ENCODE data around the gene ATP2A3. TPM values are rescaled to one million over a fixed set of nuclear protein-coding genes. Genes with fewer than 3 reads are reported as not detected.
A peak's percentile ranks its signal among the peaks of the same experiment; 100 is the strongest.

Gene ATP2A3
- total and polyA plus RNA-seq, 2 donors (not counting 3 experiments of a cell fraction or from before 2014, with no cell fraction given) = 0.37 to 0.55 TPM

DNA sequence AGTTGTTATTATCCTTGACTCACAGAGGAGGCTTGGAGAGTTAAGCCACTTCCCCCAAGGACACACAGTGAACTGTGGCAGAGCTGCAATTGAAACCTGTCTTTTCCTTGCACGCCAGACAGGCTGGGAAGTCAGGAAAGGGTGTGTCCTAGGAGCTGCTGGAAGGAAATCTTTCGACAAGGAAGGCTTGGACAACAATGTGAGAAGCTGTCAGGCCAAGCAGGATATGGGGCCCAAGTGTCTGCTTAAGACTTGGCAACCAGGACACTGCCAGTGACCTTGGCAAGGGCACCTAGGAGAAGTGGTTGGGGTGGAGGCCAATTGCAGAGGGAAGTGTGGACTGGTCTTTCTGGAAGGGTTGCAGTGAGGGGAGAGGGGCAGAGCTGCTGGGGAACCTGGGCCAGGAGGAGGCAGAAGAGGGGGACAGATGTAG is 69.3 kb downstream of the ATP2A3 start:
- H3K4me1 ChIP-seq (ENCODE audit: control insufficient read depth, extremely low read depth, insufficient read depth, low read length) = peaks cover 37% of the 10 kb centered on the region
- CTCF ChIA-PET = interaction anchor here (0.7 to 9.2 kb wide), 4 partner anchors 18 to 129 kb away, joined by 3 to 82 read pairs (median 16); partner anchors contain the start of gene NCBP3
- no peak for TF ChIP-seq MYC (IDR thresholded peaks at IDR 0.05; ENCODE audit: low read depth, low read length)
- TF ChIP-seq FOS (IDR thresholded peaks at IDR 0.05; ENCODE audit: borderline replicate concordance, insufficient read depth, low read length) = no peak
- no peak for TF ChIP-seq EZH2 (IDR thresholded peaks at IDR 0.05; ENCODE audit: borderline replicate concordance, low read depth, low read length, severe bottlenecking)
- TF ChIP-seq CTCF (IDR thresholded peaks at IDR 0.05; ENCODE audit: extremely low read depth in 1 of 2, insufficient read depth in 1 of 2, low read depth in 1 of 2, low read length in 2 of 2) = no peak
- no peak for TF ChIP-seq POLR2AphosphoS5 (IDR thresholded peaks at IDR 0.05; ENCODE audit: insufficient read depth, low read depth, low read length)
- no peak for TF ChIP-seq MAX (IDR thresholded peaks at IDR 0.05; ENCODE audit: insufficient read depth, insufficient read length)
- no peak for TF ChIP-seq POLR2A (IDR thresholded peaks at IDR 0.05; ENCODE audit: low read depth, low read length)
- no peak for TF ChIP-seq GATA2 (IDR thresholded peaks at IDR 0.05; ENCODE audit: insufficient read depth, insufficient read length, low read depth, low read length)
- no peak for TF ChIP-seq JUN (IDR thresholded peaks at IDR 0.05; ENCODE audit: borderline replicate concordance, insufficient read depth, insufficient read length, low read depth)

More for the DNA sequence above, 69.3 kb downstream of the ATP2A3 start:
- dilution Hi-C loops (cut with MboI; ENCODE audit: extremely low pct_ligation_motif_present, low sequenced_read_pairs) (no loop called here), intact Hi-C loops (cut with micrococcal nuclease) (no loop called here)
- POLR2A ChIA-PET = no interaction called here
- Histone ChIP-seq H3K27ac (ENCODE audit: insufficient read depth, low read depth, low read length) (no peak overlapping the region), H3K9me1 (replicated peaks; ENCODE audit: control insufficient read depth, extremely low read depth, insufficient read depth, low read length) (no peaks in the 10 kb centered on the region), H3K4me3 (replicated peaks in 1 of 3; ENCODE audit: insufficient read depth in 1 of 3, low read depth in 1 of 3, low read length in 3 of 3) (no peak overlapping the region), H2AFZ (ENCODE audit: low read depth, low read length) (peak overlapping the region; percentile 41), H3K36me3 (ENCODE audit: control insufficient read depth in 2 of 2, extremely low read depth in 1 of 2, insufficient read depth in 2 of 2, low read length in 2 of 2) (no peaks in the 10 kb centered on the region), H3K9me3 (replicated peaks; ENCODE audit: control insufficient read depth, insufficient read depth, low read length) (no peaks in the 10 kb centered on the region), H3K4me2 (ENCODE audit: insufficient read depth, low read length) (no peak overlapping the region), H4K20me1 (replicated peaks; ENCODE audit: control insufficient read depth, extremely low read depth, insufficient read depth, low read length) (no peaks in the 10 kb centered on the region), H3K27me3 (ENCODE audit: control insufficient read depth in 2 of 2, insufficient read depth in 2 of 2, low read length in 2 of 2) (no peaks in the 10 kb centered on the region), H3K79me2 (ENCODE audit: control insufficient read depth, insufficient read depth, low read length) (peaks cover 5% of the 10 kb centered on the region), H3K9ac (replicated peaks; ENCODE audit: extremely low read depth, insufficient read depth, low read length) (no peak overlapping the region)
- no TSS peak for BruUV-seq (replicated peaks)
- FAIRE-seq (peak; percentile 84), DNase-seq (ENCODE audit: low read depth, low spot score) (peak; percentile 60)
